K562 (cell line): ENCODE results near the gene ARL16. TPM values are rescaled to one million over a fixed set of nuclear protein-coding genes. Genes with fewer than 3 reads are reported as not detected.
A peak's percentile ranks its signal among the peaks of the same experiment; 100 is the strongest.

ENCODE experiments used
- HSF4 ChIP-seq: fragments of 250-450 bp; sonication (Bioruptor Pico); IDR thresholded peaks from 2 replicates; pipeline ENCODE4 v2.1.2; 2022; ENCODE audit warnings: mild to moderate bottlenecking, moderate library complexity, borderline replicate concordance
- KHSRP ChIP-seq: fragments of 450-650 bp; IDR thresholded peaks from 2 replicates; pipeline ENCODE4 v1.6.1; 2017
- MAZ ChIP-seq, 2 experiments: fragments of 450-650 bp in 1 of 2; sonication (generic) in 1 of 2; formaldehyde crosslinking; IDR thresholded peaks in 1 of 2; conservative IDR thresholded peaks in 1 of 2; 2 replicates each; pipeline versions ENCODE4 v1.4.0 to v1.5.0; 2020; ENCODE audit warnings: mild to moderate bottlenecking in 1 of 2, missing genetic modification reagents in 1 of 2
- NUFIP1 ChIP-seq: fragments of 450-650 bp; IDR thresholded peaks from 2 replicates; pipeline ENCODE4 v1.6.1; 2018; ENCODE audit not compliant: partially characterized antibody
- POLR2A ChIP-seq: fragments of 450-650 bp; conservative IDR thresholded peaks from 2 replicates; pipeline ENCODE4 v1.6.1; 2016
- SMAD2 ChIP-seq: fragments of 150-350 bp; IDR thresholded peaks from 2 replicates; pipeline ENCODE4 v1.6.1; 2014; ENCODE audit warnings: low read depth, mild to moderate bottlenecking, low read length
- STAT5B ChIP-seq: fragments of 250-450 bp; sonication (Bioruptor Pico); IDR thresholded peaks from 2 replicates; pipeline ENCODE4 v1.8.0; 2021; ENCODE audit warnings: mild to moderate bottlenecking, inconsistent platforms
- TAF7 ChIP-seq: fragments of 450-650 bp; IDR thresholded peaks from 2 replicates; pipeline ENCODE4 v1.6.1; 2016; ENCODE audit warnings: missing genetic modification characterization, missing compliant biosample characterization
- THAP7 ChIP-seq: fragments of 250-450 bp; sonication (Bioruptor Pico); IDR thresholded peaks from 2 replicates; pipeline ENCODE4 v1.5.0; 2021
- ZBTB5 ChIP-seq: fragments of 450-650 bp; IDR thresholded peaks from 2 replicates; pipeline ENCODE4 v1.6.1; 2017; ENCODE audit warnings: antibody characterized with exemption
- ZNF449 ChIP-seq: fragments of 250-450 bp; sonication (Bioruptor Pico); IDR thresholded peaks from 2 replicates; pipeline ENCODE4 v1.8.0; 2022; ENCODE audit warnings: moderate library complexity, mild to moderate bottlenecking, inconsistent platforms
- polyA plus RNA-seq, 8 experiments: library from polyadenylated mRNA; depleted of rRNA in 4 of 8; stranded (reverse) in 5 of 8; unstranded in 3 of 8; fragments of >200 nt; fragmentation: Nextera tagmentation in 2 of 8; fragmentation: Illumina TruSeq in 1 of 8; extraction: Ambion mirVana in 2 of 8; extraction: Trizol in 1 of 8; gene quantifications; 2 replicates each; pipeline versions ENCODE4 v1.2.1 to v1.2.3, GENCODE V29; 2011 to 2014; ENCODE audit warnings: inconsistent platforms in 1 of 8, missing spikeins in 1 of 8
- total RNA-seq, 7 experiments: library from RNA; depleted of rRNA in 6 of 7; stranded (reverse); fragments of >200 nt in 6 of 7; fragmentation: Illumina TruSeq in 2 of 7; extraction: Trizol in 2 of 7; gene quantifications; 2 replicates each; pipeline versions ENCODE4 v1.2.1 to v1.2.3, GENCODE V29; 2011 to 2021; ENCODE audit warnings: low replicate concordance in 1 of 7
- TF ChIP-seq, protein P1 (sequence below): fragments of 450-650 bp; formaldehyde crosslinking; IDR thresholded peaks from 2 replicates; pipeline ENCODE4 v1.4.0; 2020; ENCODE audit warnings: mild to moderate bottlenecking, mixed read lengths
- TF ChIP-seq, protein P2 (sequence below): fragments of 450-650 bp; formaldehyde crosslinking; IDR thresholded peaks from 2 replicates; pipeline ENCODE4 v1.4.0; 2022; ENCODE audit warnings: mild to moderate bottlenecking, moderate library complexity
- TF ChIP-seq, protein P3 (sequence below), 2 experiments: IDR thresholded peaks in 1 of 2; conservative IDR thresholded peaks in 1 of 2; 2 replicates each; pipeline ENCODE4 v1.6.1; 2016; ENCODE audit warnings: low read depth in 2 of 2, mild to moderate bottlenecking in 1 of 2, missing compliant biosample characterization in 1 of 2, missing genetic modification characterization in 1 of 2, moderate library complexity in 1 of 2

ARL16 gene
- total and polyA plus RNA-seq, 9 of the 15 experiments (the other 6 are each of a cell fraction or from before 2014, with no cell fraction given): 5.4 to 32.4 (median 22.6) TPM

DNA sequence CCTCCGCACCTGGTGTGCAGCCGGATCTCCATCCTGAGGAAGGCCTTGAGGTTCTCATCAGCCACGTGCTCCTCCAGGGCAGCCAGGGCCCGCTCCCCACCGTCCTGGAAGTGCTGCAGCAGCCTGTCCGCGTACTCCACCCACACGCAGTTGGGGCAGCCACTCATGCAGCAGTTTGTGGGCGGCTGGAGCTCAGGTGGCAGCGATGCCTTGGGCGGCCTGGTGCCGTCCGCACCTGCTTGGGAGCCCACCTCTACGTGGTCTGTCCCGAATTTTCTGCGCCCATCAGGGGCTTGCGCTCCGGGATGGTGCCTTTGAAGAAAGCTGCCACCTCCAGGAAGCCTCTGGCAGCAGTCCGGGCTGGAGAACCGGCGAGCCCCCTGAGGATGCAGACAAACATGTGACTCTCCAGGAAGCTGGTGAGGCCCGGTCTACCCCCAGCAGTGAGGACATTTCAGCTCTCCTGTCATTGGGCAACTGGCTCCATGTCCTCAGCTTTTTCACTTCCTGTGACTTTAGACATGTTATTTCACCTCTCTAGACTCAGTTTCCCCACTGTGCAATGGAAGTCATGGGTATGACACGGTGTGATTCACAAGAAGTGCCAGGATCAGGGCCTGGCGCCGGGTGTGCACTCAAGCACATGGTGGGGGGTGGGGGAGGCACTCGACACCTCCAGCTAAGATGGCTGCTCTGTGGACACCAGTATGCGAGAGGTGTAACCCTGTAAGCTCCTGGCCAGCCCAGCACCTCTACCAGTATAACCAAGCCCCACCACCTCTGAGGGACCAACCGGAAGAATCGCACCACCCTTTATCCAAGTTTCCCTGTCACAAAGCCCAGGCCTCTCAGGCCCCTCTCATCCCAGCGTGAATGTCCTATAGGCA, 18.1 kb downstream of the ARL16 start (continued):
- TF ChIP-seq ZBTB5: no peak
- no peak for TF ChIP-seq STAT5B (CRISPR knock-in tag)
- peak; percentile 64 for TF ChIP-seq NUFIP1
- TF ChIP-seq POLR2A: no peak; the same call in 1 of the 2 replicates
- TF ChIP-seq, protein P1, sequence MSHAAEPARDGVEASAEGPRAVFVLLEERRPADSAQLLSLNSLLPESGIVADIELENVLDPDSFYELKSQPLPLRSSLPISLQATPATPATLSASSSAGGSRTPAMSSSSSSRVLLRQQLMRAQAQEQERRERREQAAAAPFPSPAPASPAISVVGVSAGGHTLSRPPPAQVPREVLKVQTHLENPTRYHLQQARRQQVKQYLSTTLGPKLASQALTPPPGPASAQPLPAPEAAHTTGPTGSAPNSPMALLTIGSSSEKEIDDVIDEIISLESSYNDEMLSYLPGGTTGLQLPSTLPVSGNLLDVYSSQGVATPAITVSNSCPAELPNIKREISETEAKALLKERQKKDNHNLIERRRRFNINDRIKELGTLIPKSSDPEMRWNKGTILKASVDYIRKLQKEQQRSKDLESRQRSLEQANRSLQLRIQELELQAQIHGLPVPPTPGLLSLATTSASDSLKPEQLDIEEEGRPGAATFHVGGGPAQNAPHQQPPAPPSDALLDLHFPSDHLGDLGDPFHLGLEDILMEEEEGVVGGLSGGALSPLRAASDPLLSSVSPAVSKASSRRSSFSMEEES: no peak
- TF ChIP-seq, protein P2, sequence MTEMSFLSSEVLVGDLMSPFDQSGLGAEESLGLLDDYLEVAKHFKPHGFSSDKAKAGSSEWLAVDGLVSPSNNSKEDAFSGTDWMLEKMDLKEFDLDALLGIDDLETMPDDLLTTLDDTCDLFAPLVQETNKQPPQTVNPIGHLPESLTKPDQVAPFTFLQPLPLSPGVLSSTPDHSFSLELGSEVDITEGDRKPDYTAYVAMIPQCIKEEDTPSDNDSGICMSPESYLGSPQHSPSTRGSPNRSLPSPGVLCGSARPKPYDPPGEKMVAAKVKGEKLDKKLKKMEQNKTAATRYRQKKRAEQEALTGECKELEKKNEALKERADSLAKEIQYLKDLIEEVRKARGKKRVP (CRISPR knock-in tag): peak; percentile 59; the same call in 1 of the 2 replicates
- TF ChIP-seq TAF7 (tag): peak; percentile 36; the same call in 1 of the 2 replicates
- TF ChIP-seq ZNF449 (CRISPR knock-in tag): peak; percentile 80; the same call in 1 of the 2 replicates
- TF ChIP-seq SMAD2: no peak
- TF ChIP-seq HSF4: peak; percentile 62; the same call in 1 of the 2 replicates
- TF ChIP-seq KHSRP: no peak
- TF ChIP-seq MAZ (CRISPR knock-in tag; conservative IDR thresholded peaks at IDR 0.05 in 1 of 2, IDR thresholded peaks at IDR 0.05 in 1 of 2): peak in 1 of 2 experiments; percentile 63; a peak in 2 of 4 replicates
- no peak for TF ChIP-seq THAP7 (CRISPR knock-in tag)
- TF ChIP-seq, protein P3, sequence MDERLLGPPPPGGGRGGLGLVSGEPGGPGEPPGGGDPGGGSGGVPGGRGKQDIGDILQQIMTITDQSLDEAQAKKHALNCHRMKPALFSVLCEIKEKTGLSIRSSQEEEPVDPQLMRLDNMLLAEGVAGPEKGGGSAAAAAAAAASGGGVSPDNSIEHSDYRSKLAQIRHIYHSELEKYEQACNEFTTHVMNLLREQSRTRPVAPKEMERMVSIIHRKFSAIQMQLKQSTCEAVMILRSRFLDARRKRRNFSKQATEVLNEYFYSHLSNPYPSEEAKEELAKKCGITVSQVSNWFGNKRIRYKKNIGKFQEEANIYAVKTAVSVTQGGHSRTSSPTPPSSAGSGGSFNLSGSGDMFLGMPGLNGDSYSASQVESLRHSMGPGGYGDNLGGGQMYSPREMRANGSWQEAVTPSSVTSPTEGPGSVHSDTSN (CRISPR knock-in tag; IDR thresholded peaks at IDR 0.05; ENCODE audit: low read depth): no peak
- TF ChIP-seq, protein P3 (tag; conservative IDR thresholded peaks at IDR 0.05; ENCODE audit: low read depth): 0 out of 2 replicates have a peak, but pooled peaks have one; percentile 32
